Peyer's patch (tissue), 4 donors: ENCODE measurements around the gene WDHD1. TPM values are rescaled to one million over a fixed set of nuclear protein-coding genes. Genes with fewer than 3 reads are reported as not detected.

ENCODE experiments used
- DNase-seq, 3 donors: peaks; one replicate each; pipeline ENCODE4 v3.0.0-alpha.2; 2017 to 2019
- H3K27ac ChIP-seq, 4 donors: fragments of 200-600 bp; sonication (generic); one replicate each; pipeline ENCODE4 v1.5.1; 2016 to 2019
- H3K27me3 ChIP-seq, 2 donors: fragments of 200-600 bp; sonication (generic); one replicate each; pipeline ENCODE4 v1.5.1; 2019
- H3K36me3 ChIP-seq, 3 donors: fragments of 200-600 bp; sonication (generic); one replicate each; pipeline ENCODE4 v1.5.1; 2016 to 2019
- H3K4me1 ChIP-seq, 4 donors: fragments of 200-600 bp; sonication (generic); one replicate each; pipeline ENCODE4 v1.5.1; 2016 to 2019
- H3K4me3 ChIP-seq, 4 donors: fragments of 200-600 bp; sonication (generic); 1 replicate in 3 of 4; 2 replicates in 1 of 4; pipeline ENCODE4 v1.5.1; 2016 to 2019; ENCODE audit warnings: mild to moderate bottlenecking in 1 of 4
- H3K9me3 ChIP-seq, 4 donors: fragments of 200-600 bp; sonication (generic); one replicate each; pipeline ENCODE4 v1.5.1; 2016 to 2019; ENCODE audit warnings: mild to moderate bottlenecking in 1 of 4
- CTCF ChIP-seq, 6 experiments: fragments of 450-650 bp in 4 of 6; fragments of 200-600 bp in 2 of 6; sonication (generic) in 1 of 6; IDR thresholded peaks; one replicate each; pipeline ENCODE4 v1.5.1; 2017 to 2019; ENCODE audit warnings: antibody characterized with exemption in 6 of 6, mild to moderate bottlenecking in 3 of 6, moderate library complexity in 1 of 6
- POLR2A ChIP-seq, 2 donors: fragments of 450-650 bp; IDR thresholded peaks; one replicate each; pipeline ENCODE4 v1.5.1; 2017; ENCODE audit warnings: antibody characterized with exemption in 2 of 2, mild to moderate bottlenecking in 2 of 2, moderate library complexity in 2 of 2
- total RNA-seq, 4 donors: library from RNA; depleted of rRNA; stranded (reverse); fragments of >200 nt; gene quantifications; one replicate each; pipeline ENCODE4 v1.1.0, GENCODE V29; 2016

WDHD1 gene
- total RNA-seq, 4 donors from 2014 or later, result 0.70 to 2.5 (median 1.0) TPM

GRCh38 chr14:54946500-54946899 is 80.4 kb downstream of the WDHD1 start:
- Histone ChIP-seq H3K27ac (no peak overlapping the region), H3K4me3 (no peak overlapping the region), H3K27me3 (no peaks in the 10 kb centered on the region), H3K4me1 (no peaks in the 10 kb centered on the region), H3K9me3 (no peaks in the 10 kb centered on the region), H3K36me3 (no peaks in the 10 kb centered on the region)
- no peak for DNase-seq
- TF ChIP-seq CTCF (IDR thresholded peaks at IDR 0.05) (no peak), POLR2A (IDR thresholded peaks at IDR 0.05) (no peak)

GRCh38 chr14:54944737-54945391 is 82.0 kb downstream of the WDHD1 start:
- Histone ChIP-seq H3K36me3 (no peaks in the 10 kb centered on the region), H3K4me1 (no peaks in the 10 kb centered on the region), H3K27me3 (no peaks in the 10 kb centered on the region), H3K4me3 (no peak overlapping the region), H3K27ac (no peak overlapping the region), H3K9me3 (no peaks in the 10 kb centered on the region)
- no peak for DNase-seq
- no peak for TF ChIP-seq CTCF (IDR thresholded peaks at IDR 0.05)
- TF ChIP-seq POLR2A (IDR thresholded peaks at IDR 0.05), result no peak

- no peak for TF ChIP-seq CTCF (IDR thresholded peaks at IDR 0.05)
- Histone ChIP-seq H3K4me1 (no peaks in the 10 kb centered on the region), H3K27ac (no peak overlapping the region), H3K4me3 (no peak overlapping the region), H3K36me3 (no peaks in the 10 kb centered on the region), H3K9me3 (no peaks in the 10 kb centered on the region), H3K27me3 (no peaks in the 10 kb centered on the region)
- DNase-seq, result no peak
Measured at GRCh38 chr14:54942913-54943312, 84.0 kb downstream of the WDHD1 start.

- TF ChIP-seq CTCF (IDR thresholded peaks at IDR 0.05) (no peak), POLR2A (IDR thresholded peaks at IDR 0.05) (no peak)
- H3K27me3 ChIP-seq, result no peaks in the 10 kb centered on the region
- H3K27ac ChIP-seq, result no peak overlapping the region
- no peaks in the 10 kb centered on the region for H3K9me3 ChIP-seq
- no peaks in the 10 kb centered on the region for H3K4me1 ChIP-seq
- no peaks in the 10 kb centered on the region for H3K36me3 ChIP-seq
- DNase-seq, result no peak
- no peak overlapping the region for H3K4me3 ChIP-seq
Measured at GRCh38 chr14:54936816-54937215, 90.1 kb downstream of the WDHD1 start.

- Histone ChIP-seq H3K36me3 (no peaks in the 10 kb centered on the region), H3K4me1 (no peaks in the 10 kb centered on the region), H3K27ac (no peak overlapping the region), H3K27me3 (no peaks in the 10 kb centered on the region), H3K9me3 (no peaks in the 10 kb centered on the region), H3K4me3 (no peak overlapping the region)
- TF ChIP-seq POLR2A (IDR thresholded peaks at IDR 0.05) (no peak), CTCF (IDR thresholded peaks at IDR 0.05) (no peak)
- no peak for DNase-seq
Measured at GRCh38 chr14:54935958-54936357, 90.9 kb downstream of the WDHD1 start.

- H3K36me3 ChIP-seq, result no peaks in the 10 kb centered on the region
- no peaks in the 10 kb centered on the region for H3K4me1 ChIP-seq
- H3K4me3 ChIP-seq, result no peak overlapping the region
- H3K9me3 ChIP-seq, result no peaks in the 10 kb centered on the region
- no peak for DNase-seq
- no peak overlapping the region for H3K27ac ChIP-seq
- TF ChIP-seq POLR2A (IDR thresholded peaks at IDR 0.05), result no peak
- no peak for TF ChIP-seq CTCF (IDR thresholded peaks at IDR 0.05)
- no peaks in the 10 kb centered on the region for H3K27me3 ChIP-seq
Measured at GRCh38 chr14:54935100-54935499, 91.8 kb downstream of the WDHD1 start.
